Sigmoid colon (tissue), 4 donors: ENCODE measurements around the gene HK1.
"Not testable (repeated sequence)": the region's sequence is repeated elsewhere in the genome, so short reads cannot be mapped to it uniquely, and the experiment has no call there.

Experiments used
- CTCF ChIP-seq, 4 experiments: fragments of 450-650 bp in 3 of 4; fragments of 200-600 bp in 1 of 4; IDR thresholded peaks; one replicate each; pipeline ENCODE4 v1.5.1; 2016 to 2019; ENCODE audit warnings: antibody characterized with exemption in 4 of 4, mild to moderate bottlenecking in 3 of 4, moderate library complexity in 2 of 4
- POLR2AphosphoS5 ChIP-seq, 4 donors: sonication (generic); formaldehyde crosslinking; IDR thresholded peaks; one replicate each; pipeline ENCODE4 v1.6.1; 2017; ENCODE audit warnings: antibody characterized with exemption in 4 of 4

- TF ChIP-seq CTCF, POLR2AphosphoS5 (IDR thresholded peaks at IDR 0.05): not testable (repeated sequence)
Measured at GRCh38 chr10:69333865-69334301, 55.6 kb downstream of the HK1 start.
